AG09309 (cell line): ENCODE data around the gene TXNRD2.

Experiments
- DNase-seq: peaks from one replicate; pipeline ENCODE4 v3.0.0-alpha.2; 2010; ENCODE audit warnings: low read depth
- H3K4me3 ChIP-seq: 2 replicates; pipeline ENCODE4 v1.5.1; 2011; ENCODE audit warnings: mild to moderate bottlenecking, low read depth, low read length, moderate library complexity; ENCODE audit not compliant: control insufficient read depth
- CTCF ChIP-seq: IDR thresholded peaks from 2 replicates; pipeline ENCODE4 v1.5.1; 2011; ENCODE audit warnings: mild to moderate bottlenecking, low read depth, low read length, inconsistent platforms; ENCODE audit not compliant: insufficient read depth, control insufficient read depth; ENCODE audit errors: missing control alignments

TXNRD2 gene

GRCh38 chr22:19868333-19868732 is 73.3 kb downstream of the TXNRD2 start:
- no peak overlapping the region for H3K4me3 ChIP-seq
- no peak for TF ChIP-seq CTCF
- DNase-seq: no peak

GRCh38 chr22:19867617-19868016 is 74.0 kb downstream of the TXNRD2 start:
- TF ChIP-seq CTCF: no peak
- H3K4me3 ChIP-seq: no peak overlapping the region
- no peak for DNase-seq

DNA sequence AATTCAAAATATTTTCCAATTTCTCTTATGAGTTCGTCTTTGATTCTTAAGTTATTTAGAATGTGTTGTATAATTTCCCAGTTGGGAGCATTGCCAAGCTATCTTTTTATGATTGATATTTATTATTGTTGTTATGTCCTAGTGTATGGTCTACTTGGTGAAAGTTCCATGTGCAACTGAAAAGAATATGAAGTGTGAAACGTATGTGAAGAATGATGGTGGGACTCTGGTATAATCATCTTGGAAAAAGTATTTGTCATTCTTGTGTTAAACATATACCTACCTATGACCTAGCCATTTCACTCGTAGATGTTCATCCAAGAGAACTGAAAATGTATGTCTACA is 75.0 kb downstream of the TXNRD2 start:
- TF ChIP-seq CTCF: no peak
- no peak overlapping the region for H3K4me3 ChIP-seq
- DNase-seq: no peak

DNA sequence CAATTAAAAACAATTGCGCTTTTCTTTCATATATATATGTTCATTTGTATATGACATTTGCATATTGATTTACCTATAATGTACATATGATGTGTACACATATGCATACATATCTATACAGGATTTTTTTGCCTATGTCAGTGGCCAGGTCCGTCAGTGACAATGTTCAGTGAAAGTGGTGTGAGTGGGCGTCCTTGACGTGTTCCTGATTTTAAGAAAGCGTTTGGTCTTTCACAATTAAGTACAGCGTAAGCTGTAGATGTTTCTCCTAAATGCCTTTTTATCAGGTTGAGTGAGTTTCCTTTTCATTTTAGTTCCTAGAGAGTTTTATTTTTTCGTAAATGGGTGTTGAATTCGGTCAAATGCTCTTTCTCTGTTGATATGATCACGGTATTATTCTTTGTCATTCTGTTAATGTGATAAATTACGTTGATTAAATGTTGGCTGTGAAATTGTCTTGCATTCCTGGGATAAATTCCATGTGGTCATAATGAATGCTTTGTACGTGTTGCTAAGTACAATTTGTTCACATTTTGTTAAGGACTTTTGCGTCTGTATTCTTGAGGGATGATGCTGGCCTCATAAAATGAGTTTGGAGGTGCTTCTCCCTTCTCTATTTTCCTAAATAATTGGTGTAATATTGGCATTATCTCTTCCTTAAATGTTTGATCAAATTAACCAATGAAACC is 76.3 kb downstream of the TXNRD2 start:
- no peak for TF ChIP-seq CTCF
- DNase-seq: no peak
- no peak overlapping the region for H3K4me3 ChIP-seq

GRCh38 chr22:19864538-19865106 is 77.0 kb downstream of the TXNRD2 start:
- no peak for DNase-seq
- no peak overlapping the region for H3K4me3 ChIP-seq
- TF ChIP-seq CTCF: no peak

GRCh38 chr22:19863571-19863970 is 78.0 kb downstream of the TXNRD2 start:
- no peak overlapping the region for H3K4me3 ChIP-seq
- no peak for TF ChIP-seq CTCF
- no peak for DNase-seq

DNA sequence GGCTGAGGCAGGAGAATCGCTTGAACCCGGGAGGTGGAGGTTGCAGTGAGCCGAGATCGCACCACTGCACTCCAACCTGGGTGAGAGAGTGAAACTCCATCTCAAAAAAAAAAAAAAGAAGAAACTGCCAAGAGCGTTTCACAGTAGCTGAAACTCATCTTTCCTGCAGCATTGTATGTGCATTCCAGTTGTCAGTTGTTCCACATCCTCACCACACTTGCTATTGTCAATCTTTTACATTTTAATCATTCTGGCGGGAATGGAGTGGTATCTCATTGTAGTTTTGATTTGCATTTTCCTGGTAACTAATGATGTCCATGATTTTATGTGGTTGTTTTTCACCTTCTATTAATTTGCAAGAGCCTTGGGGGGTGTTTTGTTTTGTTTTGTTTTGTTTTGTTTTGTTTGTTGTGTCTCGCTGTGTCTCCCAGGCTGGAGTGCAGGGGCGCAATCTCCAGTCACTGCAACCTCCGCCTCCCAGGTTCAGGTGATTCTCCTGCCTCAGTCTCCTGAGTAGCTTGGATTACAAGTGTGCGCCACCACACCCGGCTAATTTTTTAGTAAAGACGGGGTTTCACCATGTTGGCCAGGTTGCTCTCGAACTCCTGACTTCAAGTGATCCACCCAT is 78.9 kb downstream of the TXNRD2 start:
- no peak for DNase-seq
- H3K4me3 ChIP-seq: no peak overlapping the region
- TF ChIP-seq CTCF: no peak
